BLaER1 (cell line): Measurements from ENCODE around the gene CNOT2.

Source experiments
- H3K27ac ChIP-seq: shearing (Covaris generic); formaldehyde crosslinking; 2 replicates; pipeline ENCODE4 v1.8.1; 2022
- H3K27me3 ChIP-seq: shearing (Covaris generic); formaldehyde crosslinking; 2 replicates; pipeline ENCODE4 v1.8.1; 2022
- H3K36me3 ChIP-seq: shearing (Covaris generic); formaldehyde crosslinking; 2 replicates; pipeline ENCODE4 v1.8.1; 2022
- H3K4me1 ChIP-seq: shearing (Covaris generic); formaldehyde crosslinking; 2 replicates; pipeline ENCODE4 v1.8.1; 2022
- H3K4me2 ChIP-seq: shearing (Covaris generic); formaldehyde crosslinking; 2 replicates; pipeline ENCODE4 v1.8.1; 2022
- H3K4me3 ChIP-seq: shearing (Covaris generic); formaldehyde crosslinking; 2 replicates; pipeline ENCODE4 v1.8.1; 2022
- H3K9ac ChIP-seq: shearing (Covaris generic); formaldehyde crosslinking; 2 replicates; pipeline ENCODE4 v1.8.1; 2022
- H3K9me3 ChIP-seq: shearing (Covaris generic); formaldehyde crosslinking; 2 replicates; pipeline ENCODE4 v1.8.1; 2022
- H4K20me1 ChIP-seq: shearing (Covaris generic); formaldehyde crosslinking; 2 replicates; pipeline ENCODE4 v1.8.1; 2022
- Cebpa-rat ChIP-seq: shearing (Covaris generic); IDR thresholded peaks from 2 replicates; pipeline ENCODE4 v1.8.1; 2022

CNOT2 gene

GRCh38 chr12:70242695-70243509 is at the start of gene CNOT2:
Gene CNOT2, plus strand, starts transcription at chr12:70243433. Its CDS starts 34,794 bp downstream, at chr12:70278227.
- peak within 1 kb of the TSS; percentile 87 for H3K4me2 ChIP-seq
- no peak for TF ChIP-seq Cebpa-rat
- H4K20me1 ChIP-seq = peaks cover 43% of the 10 kb centered on the region
- no peaks in the 10 kb centered on the region for H3K27me3 ChIP-seq
- peaks cover 58% of the 10 kb centered on the region for H3K4me1 ChIP-seq
- peak within 1 kb of the TSS; percentile 96 for H3K9ac ChIP-seq
- H3K27ac ChIP-seq = peak within 1 kb of the TSS; percentile 98
- H3K36me3 ChIP-seq = peaks cover 24% of the 10 kb centered on the region
- peak within 1 kb of the TSS; percentile 90 for H3K4me3 ChIP-seq
- no peaks in the 10 kb centered on the region for H3K9me3 ChIP-seq

- Histone ChIP-seq H3K4me1 (no peaks in the 10 kb centered on the region), H3K9me3 (no peaks in the 10 kb centered on the region), H3K27me3 (no peaks in the 10 kb centered on the region), H3K9ac (no peak overlapping the region), H3K27ac (no peak overlapping the region), H4K20me1 (no peaks in the 10 kb centered on the region), H3K4me2 (no peak overlapping the region), H3K4me3 (no peak overlapping the region), H3K36me3 (no peaks in the 10 kb centered on the region)
- TF ChIP-seq Cebpa-rat = no peak
Measured at GRCh38 chr12:70194076-70194475, 49.2 kb upstream of the CNOT2 start.

- H3K4me3 ChIP-seq = no peak overlapping the region
- no peaks in the 10 kb centered on the region for H3K36me3 ChIP-seq
- H3K9me3 ChIP-seq = no peaks in the 10 kb centered on the region
- H4K20me1 ChIP-seq = no peaks in the 10 kb centered on the region
- H3K9ac ChIP-seq = no peak overlapping the region
- no peak overlapping the region for H3K27ac ChIP-seq
- no peaks in the 10 kb centered on the region for H3K4me1 ChIP-seq
- no peak overlapping the region for H3K4me2 ChIP-seq
- no peak for TF ChIP-seq Cebpa-rat
- no peaks in the 10 kb centered on the region for H3K27me3 ChIP-seq
Measured at GRCh38 chr12:70196811-70197281, 46.4 kb upstream of the CNOT2 start.

GRCh38 chr12:70197345-70197744 is 45.9 kb upstream of the CNOT2 start:
- Histone ChIP-seq H3K36me3 (no peaks in the 10 kb centered on the region), H4K20me1 (no peaks in the 10 kb centered on the region), H3K27ac (no peak overlapping the region), H3K4me2 (no peak overlapping the region), H3K9ac (no peak overlapping the region), H3K4me1 (no peaks in the 10 kb centered on the region), H3K9me3 (no peaks in the 10 kb centered on the region), H3K4me3 (no peak overlapping the region), H3K27me3 (no peaks in the 10 kb centered on the region)
- no peak for TF ChIP-seq Cebpa-rat

GRCh38 chr12:70213707-70214106 is 29.5 kb upstream of the CNOT2 start:
- Histone ChIP-seq H3K27me3 (no peaks in the 10 kb centered on the region), H3K4me1 (no peaks in the 10 kb centered on the region), H3K4me3 (no peak overlapping the region), H3K36me3 (peaks cover 20% of the 10 kb centered on the region), H3K9me3 (peaks cover 54% of the 10 kb centered on the region), H3K27ac (no peak overlapping the region), H3K9ac (no peak overlapping the region), H3K4me2 (no peak overlapping the region), H4K20me1 (no peaks in the 10 kb centered on the region)
- TF ChIP-seq Cebpa-rat = no peak

GRCh38 chr12:70214972-70215617 is 28.1 kb upstream of the CNOT2 start:
- Histone ChIP-seq H3K27ac (no peak overlapping the region), H3K9ac (no peak overlapping the region), H3K9me3 (peaks cover 42% of the 10 kb centered on the region), H4K20me1 (no peaks in the 10 kb centered on the region), H3K27me3 (no peaks in the 10 kb centered on the region), H3K4me1 (no peaks in the 10 kb centered on the region), H3K36me3 (peaks cover 25% of the 10 kb centered on the region), H3K4me3 (no peak overlapping the region), H3K4me2 (no peak overlapping the region)
- TF ChIP-seq Cebpa-rat = no peak

GRCh38 chr12:70217416-70217815 is 25.8 kb upstream of the CNOT2 start:
- Histone ChIP-seq H3K27ac (no peak overlapping the region), H3K4me3 (no peak overlapping the region), H3K4me2 (no peak overlapping the region), H3K36me3 (peaks cover 25% of the 10 kb centered on the region), H3K9me3 (peaks cover 30% of the 10 kb centered on the region), H3K27me3 (no peaks in the 10 kb centered on the region), H3K4me1 (no peaks in the 10 kb centered on the region), H4K20me1 (no peaks in the 10 kb centered on the region), H3K9ac (no peak overlapping the region)
- TF ChIP-seq Cebpa-rat = no peak

- TF ChIP-seq Cebpa-rat = no peak
- Histone ChIP-seq H3K4me3 (no peak overlapping the region), H3K9me3 (no peaks in the 10 kb centered on the region), H3K27ac (no peak overlapping the region), H4K20me1 (no peaks in the 10 kb centered on the region), H3K27me3 (no peaks in the 10 kb centered on the region), H3K4me1 (no peaks in the 10 kb centered on the region), H3K9ac (no peak overlapping the region), H3K4me2 (no peak overlapping the region), H3K36me3 (0 out of 2 replicates have a peak, but pooled peaks cover 5% of the 10 kb centered on the region)
Measured at GRCh38 chr12:70221626-70222025, 21.6 kb upstream of the CNOT2 start.

GRCh38 chr12:70227911-70228310 is 15.3 kb upstream of the CNOT2 start:
- Histone ChIP-seq H3K4me3 (no peak overlapping the region), H3K36me3 (no peaks in the 10 kb centered on the region), H3K4me1 (no peaks in the 10 kb centered on the region), H3K27ac (no peak overlapping the region), H4K20me1 (no peaks in the 10 kb centered on the region), H3K9ac (no peak overlapping the region), H3K27me3 (no peaks in the 10 kb centered on the region), H3K9me3 (no peaks in the 10 kb centered on the region), H3K4me2 (no peak overlapping the region)
- no peak for TF ChIP-seq Cebpa-rat

- Histone ChIP-seq H3K9ac (no peak overlapping the region), H4K20me1 (no peaks in the 10 kb centered on the region), H3K4me2 (no peak overlapping the region), H3K4me1 (no peaks in the 10 kb centered on the region), H3K36me3 (peaks cover 1% of the 10 kb centered on the region; the same call in 1 of the 2 replicates), H3K27ac (no peak overlapping the region), H3K27me3 (no peaks in the 10 kb centered on the region), H3K4me3 (no peak overlapping the region), H3K9me3 (no peaks in the 10 kb centered on the region)
- no peak for TF ChIP-seq Cebpa-rat
Measured at GRCh38 chr12:70230934-70231606, 12.2 kb upstream of the CNOT2 start.
